Stimulated activated CD8-positive, alpha-beta memory T cell treated with anti-CD3 and anti-CD28 coated beads, Interleukin-4, amount 100 ng/mL, for 4 hours (primary cell): Measurements from ENCODE around the gene RNU6-1.

Experiments used
- DNase-seq, 2 donors: peaks; one replicate each; pipeline ENCODE4 v3.0.0-alpha.2; 2020; ENCODE audit warnings: low read depth in 2 of 2, low spot score in 1 of 2

RNU6-1 gene

GRCh38 chr15:67803996-67804843, 35.6 kb downstream of the RNU6-1 start:
- no peak for DNase-seq

DNA sequence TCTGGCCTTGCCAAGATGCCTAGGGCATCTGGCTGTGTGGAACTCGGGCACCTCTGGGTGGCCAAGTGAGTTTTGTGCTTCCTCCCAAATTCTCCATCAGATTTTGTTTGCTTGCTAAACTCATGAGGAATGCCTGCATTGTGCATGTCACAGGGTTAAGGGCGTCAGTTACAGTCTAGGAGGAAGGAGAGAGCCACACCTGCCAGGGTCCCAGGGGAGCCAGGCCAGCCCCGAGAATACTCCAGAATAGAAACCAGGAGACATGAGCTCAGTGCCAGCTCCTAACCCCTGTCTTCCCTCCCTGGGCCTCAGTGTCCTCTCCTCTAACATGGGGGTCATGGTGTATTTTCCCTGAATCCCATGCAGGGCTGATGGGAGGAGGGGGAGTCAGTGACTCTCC, 36.5 kb downstream of the RNU6-1 start:
- no peak for DNase-seq

DNA sequence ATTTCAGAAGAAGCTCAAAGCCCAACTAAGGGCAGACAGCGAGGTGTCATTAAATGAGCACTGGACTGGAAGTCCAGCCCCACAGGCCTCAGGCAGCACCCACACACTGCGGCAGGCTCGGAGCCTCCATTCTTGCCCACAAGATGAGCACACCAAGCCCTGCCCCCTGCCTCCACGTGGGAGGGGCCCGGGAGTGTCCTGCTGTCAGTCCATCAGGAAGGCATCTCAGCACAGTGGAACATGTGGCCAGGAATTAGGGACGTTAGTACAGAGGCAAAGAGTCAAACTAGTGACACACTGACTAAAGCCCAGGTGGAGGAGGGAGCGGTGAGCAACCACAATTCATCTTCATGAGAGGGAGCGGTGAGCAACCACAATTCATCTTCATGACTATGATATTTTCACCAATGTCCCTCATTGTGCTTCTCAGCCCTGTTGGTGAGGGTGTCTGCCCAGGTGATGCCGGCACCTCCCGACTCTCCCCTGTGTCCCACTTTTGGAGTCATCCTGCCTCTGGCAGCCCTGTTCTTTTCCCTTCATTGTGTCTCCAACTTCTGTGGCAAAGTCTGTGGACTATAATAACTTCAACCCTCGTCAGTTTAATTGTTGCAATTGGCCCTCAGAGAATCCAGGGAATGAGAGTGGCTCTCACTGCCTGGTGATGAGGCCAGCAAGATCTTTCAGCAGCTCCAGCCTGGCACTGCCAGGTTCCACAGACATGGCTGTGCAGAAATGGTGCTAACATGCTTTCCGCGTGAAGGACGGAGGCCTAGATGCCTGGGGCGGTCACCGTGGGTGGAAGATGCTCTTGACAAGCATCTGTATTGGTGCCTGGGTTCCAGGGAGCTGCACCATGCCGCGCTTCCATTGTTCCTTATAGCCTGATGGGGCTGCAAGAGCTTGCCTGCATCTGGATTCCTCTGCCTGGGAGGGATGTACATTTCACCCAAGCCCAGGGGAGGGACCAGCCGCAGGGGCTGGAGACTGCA, 37.6 kb downstream of the RNU6-1 start:
- no peak for DNase-seq

DNA sequence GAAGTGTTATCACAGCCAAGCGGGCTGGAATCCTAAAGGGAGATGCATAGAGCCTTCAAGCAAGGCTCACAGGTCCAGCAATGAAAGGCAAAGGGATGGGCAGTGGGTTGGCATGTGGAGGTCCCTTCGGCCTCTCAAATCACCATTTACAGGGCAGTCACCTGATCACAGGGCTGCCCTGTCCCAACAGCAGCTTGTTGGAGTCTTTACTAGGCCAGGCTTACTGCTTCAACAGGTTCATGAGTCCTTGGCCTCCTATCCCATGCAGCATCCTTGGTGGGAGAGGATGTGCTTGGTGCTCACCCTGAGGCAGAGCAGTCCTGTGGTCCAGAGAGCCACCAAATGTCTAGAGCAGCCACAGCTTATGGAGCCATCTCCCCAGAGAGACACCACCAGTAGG, 38.7 kb downstream of the RNU6-1 start:
- no peak for DNase-seq

- no peak for DNase-seq
These were observed 40.0 kb downstream of the RNU6-1 start for GRCh38 chr15:67799801-67800205.

- no peak for DNase-seq
These were observed 43.4 kb downstream of the RNU6-1 start for GRCh38 chr15:67796196-67797127.

DNA sequence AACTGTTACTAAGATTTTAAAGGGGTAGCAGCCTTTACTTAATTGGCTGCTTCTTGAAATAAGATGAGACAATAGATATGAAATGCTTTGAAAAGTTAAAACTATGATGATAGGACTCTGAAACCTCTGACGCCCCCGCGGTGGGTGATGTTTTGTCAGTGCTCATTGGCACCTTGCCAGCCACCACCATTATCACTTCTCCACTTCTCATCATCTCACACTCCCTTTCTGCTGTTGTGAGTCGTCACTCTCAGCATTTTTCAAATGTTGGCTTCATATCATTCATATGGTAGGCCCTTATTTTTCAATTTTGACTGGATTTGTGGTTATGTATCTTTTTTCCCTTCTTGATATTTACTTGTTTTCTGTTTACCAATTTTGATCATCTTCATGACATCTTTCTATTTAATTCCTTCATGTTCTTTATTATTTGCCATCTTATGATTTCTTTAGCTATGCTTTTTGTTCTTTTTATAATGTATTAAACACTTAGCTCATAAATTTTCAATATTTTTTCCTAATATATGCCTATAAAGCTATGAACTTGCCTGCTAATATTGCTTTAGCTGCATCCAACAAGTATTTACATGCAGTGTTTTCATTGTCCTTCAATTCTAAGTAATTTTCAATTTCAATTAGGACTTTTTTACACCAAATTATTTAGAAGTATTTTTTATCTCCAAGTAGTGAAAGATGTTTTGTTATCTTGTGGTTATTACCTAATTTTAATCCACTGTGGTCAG, 44.8 kb downstream of the RNU6-1 start:
- DNase-seq = no peak

DNA sequence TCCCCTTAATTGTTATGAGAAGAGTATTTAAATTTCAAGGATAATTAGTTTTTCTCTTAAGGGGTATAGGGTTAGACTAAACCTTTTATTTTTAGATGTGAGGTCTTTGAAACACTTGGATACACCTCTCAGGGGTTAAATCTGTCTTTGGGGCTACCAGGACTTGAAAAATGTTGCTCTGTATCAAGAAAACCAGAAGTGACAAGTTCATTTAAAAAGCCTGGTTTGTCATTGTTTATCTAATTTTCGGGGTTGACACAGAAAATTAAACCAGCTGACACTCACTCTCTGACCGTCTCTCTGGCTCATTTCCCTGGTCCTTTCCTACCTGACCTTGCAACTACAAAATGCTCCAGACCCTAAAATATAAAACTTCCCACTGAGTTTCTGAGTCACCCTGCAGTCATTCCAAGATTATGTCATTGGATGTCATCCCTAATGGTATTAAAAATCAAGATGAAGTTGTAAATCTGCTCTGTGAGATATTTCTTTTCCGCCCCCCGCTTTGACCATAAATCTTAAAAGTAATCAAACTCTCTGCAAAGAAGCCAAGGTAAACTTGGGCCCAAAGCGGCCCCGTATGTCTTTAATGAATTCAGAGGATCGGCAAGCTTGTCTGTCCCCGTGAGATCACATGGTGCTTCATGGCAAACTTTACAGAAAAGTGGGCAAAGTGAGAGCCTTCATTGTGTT, 47.4 kb downstream of the RNU6-1 start:
- DNase-seq = no peak

DNA sequence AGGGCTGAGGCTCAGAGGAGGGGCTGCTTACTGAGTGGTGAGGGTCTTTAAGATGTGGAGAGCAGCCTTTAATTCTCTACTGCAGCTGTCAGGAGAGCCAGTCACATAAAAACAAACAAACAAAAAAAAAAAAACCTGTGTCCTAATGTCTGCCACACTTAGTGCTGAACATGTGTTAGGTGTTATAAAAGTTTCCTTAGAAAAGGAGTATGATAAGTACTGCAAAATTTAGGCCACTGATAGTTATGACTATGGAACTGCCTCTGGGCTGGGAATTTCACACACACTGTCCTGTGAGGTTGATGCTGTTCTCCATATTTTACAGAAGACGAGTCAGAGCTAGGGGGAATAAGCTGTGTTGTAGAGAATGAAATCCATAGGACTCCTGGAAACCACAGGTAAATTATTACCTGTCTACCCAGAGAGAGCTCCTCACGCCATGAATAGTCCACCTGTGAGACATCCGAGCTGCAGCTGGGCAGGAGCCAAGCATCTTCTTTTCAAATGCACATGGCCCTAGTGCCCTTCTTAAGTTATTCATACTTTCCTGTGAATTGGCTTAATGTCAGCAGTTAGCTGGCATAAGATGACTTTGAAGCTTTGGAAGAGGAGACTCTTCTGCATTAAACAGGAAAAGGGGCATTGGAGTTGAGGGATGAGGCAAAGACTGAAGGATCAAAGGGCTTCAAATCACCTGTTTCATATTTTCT, 49.1 kb downstream of the RNU6-1 start:
- DNase-seq = no peak
